Measurements from ENCODE around the gene SEC23B. TPM values are rescaled to one million over a fixed set of nuclear protein-coding genes. Genes with fewer than 3 reads are reported as not detected.

The SEC23B gene
- total and polyA plus RNA-seq, 2 of the 13 experiments (the other 11 are each of a cell fraction or from before 2014, with no cell fraction given), result 114 to 120 TPM

DNA sequence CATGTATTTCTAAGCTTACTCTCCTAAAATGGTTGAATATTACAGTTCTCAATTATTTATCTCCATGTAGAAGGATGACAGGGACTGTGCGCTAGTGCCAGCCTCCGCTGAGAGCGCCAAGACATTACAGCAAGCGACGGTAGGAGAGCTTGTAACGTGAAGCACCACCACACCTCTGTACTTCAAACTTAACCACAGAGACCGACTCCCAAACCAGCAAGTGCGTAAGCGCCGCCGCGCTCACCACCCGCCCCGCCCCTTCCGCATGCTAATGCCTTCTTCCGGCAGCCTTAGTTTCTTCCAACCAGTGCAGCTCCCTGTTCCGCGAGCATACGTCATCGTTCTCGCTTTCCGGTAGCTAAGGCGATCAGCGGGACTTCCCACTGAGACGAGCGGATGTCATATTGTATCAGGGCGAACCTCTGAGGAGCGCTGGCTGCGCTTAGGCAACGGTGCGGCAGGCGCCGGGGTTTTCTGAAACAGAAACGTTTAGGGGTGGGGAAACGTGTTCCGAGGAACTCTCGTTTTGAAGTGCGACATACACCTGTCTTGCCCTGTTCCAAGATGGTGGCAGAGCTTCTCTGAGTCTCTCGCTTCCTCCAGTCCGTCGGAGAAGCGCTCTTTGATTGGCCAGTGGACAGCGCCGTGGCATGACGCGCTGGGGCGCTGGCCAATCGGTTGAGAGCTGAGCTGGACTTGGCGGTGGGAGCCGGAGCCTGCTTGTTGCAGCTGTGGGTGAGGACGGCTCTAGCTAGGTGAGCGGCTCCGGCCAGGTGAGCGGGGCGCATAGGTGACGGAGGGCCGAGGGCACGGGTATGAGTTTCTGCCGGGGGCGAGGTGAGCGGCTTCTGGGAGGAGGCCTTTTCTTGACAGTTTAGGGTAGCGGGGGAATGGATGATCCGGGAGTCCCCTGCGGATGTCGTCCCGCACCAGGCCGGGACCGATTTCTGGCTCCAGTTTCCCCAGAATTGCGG lies at the start of gene SEC23B (continued):
- TF ChIP-seq, protein P1, sequence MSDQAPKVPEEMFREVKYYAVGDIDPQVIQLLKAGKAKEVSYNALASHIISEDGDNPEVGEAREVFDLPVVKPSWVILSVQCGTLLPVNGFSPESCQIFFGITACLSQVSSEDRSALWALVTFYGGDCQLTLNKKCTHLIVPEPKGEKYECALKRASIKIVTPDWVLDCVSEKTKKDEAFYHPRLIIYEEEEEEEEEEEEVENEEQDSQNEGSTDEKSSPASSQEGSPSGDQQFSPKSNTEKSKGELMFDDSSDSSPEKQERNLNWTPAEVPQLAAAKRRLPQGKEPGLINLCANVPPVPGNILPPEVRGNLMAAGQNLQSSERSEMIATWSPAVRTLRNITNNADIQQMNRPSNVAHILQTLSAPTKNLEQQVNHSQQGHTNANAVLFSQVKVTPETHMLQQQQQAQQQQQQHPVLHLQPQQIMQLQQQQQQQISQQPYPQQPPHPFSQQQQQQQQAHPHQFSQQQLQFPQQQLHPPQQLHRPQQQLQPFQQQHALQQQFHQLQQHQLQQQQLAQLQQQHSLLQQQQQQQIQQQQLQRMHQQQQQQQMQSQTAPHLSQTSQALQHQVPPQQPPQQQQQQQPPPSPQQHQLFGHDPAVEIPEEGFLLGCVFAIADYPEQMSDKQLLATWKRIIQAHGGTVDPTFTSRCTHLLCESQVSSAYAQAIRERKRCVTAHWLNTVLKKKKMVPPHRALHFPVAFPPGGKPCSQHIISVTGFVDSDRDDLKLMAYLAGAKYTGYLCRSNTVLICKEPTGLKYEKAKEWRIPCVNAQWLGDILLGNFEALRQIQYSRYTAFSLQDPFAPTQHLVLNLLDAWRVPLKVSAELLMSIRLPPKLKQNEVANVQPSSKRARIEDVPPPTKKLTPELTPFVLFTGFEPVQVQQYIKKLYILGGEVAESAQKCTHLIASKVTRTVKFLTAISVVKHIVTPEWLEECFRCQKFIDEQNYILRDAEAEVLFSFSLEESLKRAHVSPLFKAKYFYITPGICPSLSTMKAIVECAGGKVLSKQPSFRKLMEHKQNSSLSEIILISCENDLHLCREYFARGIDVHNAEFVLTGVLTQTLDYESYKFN (CRISPR knock-in tag; conservative IDR thresholded peaks at IDR 0.05), result peak; percentile 53
- TF ChIP-seq ZNF619 (CRISPR knock-in tag; IDR thresholded peaks at IDR 0.05), result peak; percentile 97
- peak; percentile 83; the same call in 1 of the 2 replicates for TF ChIP-seq SIN3A (IDR thresholded peaks at IDR 0.05; ENCODE audit: borderline replicate concordance, low read depth, low read length)
- TF ChIP-seq, protein P2, sequence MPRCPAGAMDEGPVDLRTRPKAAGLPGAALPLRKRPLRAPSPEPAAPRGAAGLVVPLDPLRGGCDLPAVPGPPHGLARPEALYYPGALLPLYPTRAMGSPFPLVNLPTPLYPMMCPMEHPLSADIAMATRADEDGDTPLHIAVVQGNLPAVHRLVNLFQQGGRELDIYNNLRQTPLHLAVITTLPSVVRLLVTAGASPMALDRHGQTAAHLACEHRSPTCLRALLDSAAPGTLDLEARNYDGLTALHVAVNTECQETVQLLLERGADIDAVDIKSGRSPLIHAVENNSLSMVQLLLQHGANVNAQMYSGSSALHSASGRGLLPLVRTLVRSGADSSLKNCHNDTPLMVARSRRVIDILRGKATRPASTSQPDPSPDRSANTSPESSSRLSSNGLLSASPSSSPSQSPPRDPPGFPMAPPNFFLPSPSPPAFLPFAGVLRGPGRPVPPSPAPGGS (CRISPR knock-in tag; IDR thresholded peaks at IDR 0.05), result peak; percentile 76; the same call in 1 of the 2 replicates
- TF ChIP-seq, protein P3, sequence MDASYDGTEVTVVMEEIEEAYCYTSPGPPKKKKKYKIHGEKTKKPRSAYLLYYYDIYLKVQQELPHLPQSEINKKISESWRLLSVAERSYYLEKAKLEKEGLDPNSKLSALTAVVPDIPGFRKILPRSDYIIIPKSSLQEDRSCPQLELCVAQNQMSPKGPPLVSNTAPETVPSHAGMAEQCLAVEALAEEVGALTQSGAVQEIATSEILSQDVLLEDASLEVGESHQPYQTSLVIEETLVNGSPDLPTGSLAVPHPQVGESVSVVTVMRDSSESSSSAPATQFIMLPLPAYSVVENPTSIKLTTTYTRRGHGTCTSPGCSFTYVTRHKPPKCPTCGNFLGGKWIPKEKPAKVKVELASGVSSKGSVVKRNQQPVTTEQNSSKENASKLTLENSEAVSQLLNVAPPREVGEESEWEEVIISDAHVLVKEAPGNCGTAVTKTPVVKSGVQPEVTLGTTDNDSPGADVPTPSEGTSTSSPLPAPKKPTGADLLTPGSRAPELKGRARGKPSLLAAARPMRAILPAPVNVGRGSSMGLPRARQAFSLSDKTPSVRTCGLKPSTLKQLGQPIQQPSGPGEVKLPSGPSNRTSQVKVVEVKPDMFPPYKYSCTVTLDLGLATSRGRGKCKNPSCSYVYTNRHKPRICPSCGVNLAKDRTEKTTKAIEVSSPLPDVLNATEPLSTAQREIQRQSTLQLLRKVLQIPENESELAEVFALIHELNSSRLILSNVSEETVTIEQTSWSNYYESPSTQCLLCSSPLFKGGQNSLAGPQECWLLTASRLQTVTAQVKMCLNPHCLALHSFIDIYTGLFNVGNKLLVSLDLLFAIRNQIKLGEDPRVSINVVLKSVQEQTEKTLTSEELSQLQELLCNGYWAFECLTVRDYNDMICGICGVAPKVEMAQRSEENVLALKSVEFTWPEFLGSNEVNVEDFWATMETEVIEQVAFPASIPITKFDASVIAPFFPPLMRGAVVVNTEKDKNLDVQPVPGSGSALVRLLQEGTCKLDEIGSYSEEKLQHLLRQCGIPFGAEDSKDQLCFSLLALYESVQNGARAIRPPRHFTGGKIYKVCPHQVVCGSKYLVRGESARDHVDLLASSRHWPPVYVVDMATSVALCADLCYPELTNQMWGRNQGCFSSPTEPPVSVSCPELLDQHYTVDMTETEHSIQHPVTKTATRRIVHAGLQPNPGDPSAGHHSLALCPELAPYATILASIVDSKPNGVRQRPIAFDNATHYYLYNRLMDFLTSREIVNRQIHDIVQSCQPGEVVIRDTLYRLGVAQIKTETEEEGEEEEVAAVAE (CRISPR knock-in tag; IDR thresholded peaks at IDR 0.05; ENCODE audit: borderline replicate concordance), result peak; percentile 97
- peak; percentile 87; the same call in 1 of the 2 replicates for TF ChIP-seq ZNF749 (CRISPR knock-in tag; IDR thresholded peaks at IDR 0.05; ENCODE audit: borderline replicate concordance)
- TF ChIP-seq NFATC3 (CRISPR knock-in tag; IDR thresholded peaks at IDR 0.05), result peak; percentile 85; the same call in 1 of the 2 replicates
- 0 out of 2 replicates have a peak, but pooled peaks have one; percentile 75 for TF ChIP-seq THYN1 (CRISPR knock-in tag; IDR thresholded peaks at IDR 0.05; ENCODE audit: borderline replicate concordance, low read depth)
- TF ChIP-seq, protein P4, sequence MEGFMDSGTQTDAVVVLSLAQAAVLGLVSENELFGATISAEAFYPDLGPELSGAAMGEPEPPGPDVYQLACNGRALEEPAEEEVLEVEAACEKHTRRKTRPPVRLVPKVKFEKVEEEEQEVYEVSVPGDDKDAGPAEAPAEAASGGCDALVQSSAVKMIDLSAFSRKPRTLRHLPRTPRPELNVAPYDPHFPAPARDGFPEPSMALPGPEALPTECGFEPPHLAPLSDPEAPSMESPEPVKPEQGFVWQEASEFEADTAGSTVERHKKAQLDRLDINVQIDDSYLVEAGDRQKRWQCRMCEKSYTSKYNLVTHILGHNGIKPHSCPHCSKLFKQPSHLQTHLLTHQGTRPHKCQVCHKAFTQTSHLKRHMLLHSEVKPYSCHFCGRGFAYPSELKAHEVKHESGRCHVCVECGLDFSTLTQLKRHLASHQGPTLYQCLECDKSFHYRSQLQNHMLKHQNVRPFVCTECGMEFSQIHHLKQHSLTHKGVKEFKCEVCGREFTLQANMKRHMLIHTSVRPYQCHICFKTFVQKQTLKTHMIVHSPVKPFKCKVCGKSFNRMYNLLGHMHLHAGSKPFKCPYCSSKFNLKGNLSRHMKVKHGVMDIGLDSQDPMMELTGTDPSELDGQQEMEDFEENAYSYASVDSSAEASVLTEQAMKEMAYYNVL (CRISPR knock-in tag; IDR thresholded peaks at IDR 0.05; ENCODE audit: borderline replicate concordance), result peak; percentile 59; the same call in 1 of the 2 replicates
- peak; percentile 97 for TF ChIP-seq CCDC6 (CRISPR knock-in tag; IDR thresholded peaks at IDR 0.05)
- peak; percentile 99 for TF ChIP-seq YEATS4 (CRISPR knock-in tag; IDR thresholded peaks at IDR 0.05; ENCODE audit: borderline replicate concordance)
- TF ChIP-seq JUNB (CRISPR knock-in tag; IDR thresholded peaks at IDR 0.05; ENCODE audit: borderline replicate concordance), result no peak
